Measurements from ENCODE around the gene OAS2.
"Not testable (repeated sequence)": the region's sequence is repeated elsewhere in the genome, so short reads cannot be mapped to it uniquely, and the experiment has no call there.

OAS2 gene

GRCh38 chr12:112985642-112986290 is 7.4 kb downstream of the OAS2 start:
- no peak for DNase-seq (ENCODE audit: low read depth)

DNA sequence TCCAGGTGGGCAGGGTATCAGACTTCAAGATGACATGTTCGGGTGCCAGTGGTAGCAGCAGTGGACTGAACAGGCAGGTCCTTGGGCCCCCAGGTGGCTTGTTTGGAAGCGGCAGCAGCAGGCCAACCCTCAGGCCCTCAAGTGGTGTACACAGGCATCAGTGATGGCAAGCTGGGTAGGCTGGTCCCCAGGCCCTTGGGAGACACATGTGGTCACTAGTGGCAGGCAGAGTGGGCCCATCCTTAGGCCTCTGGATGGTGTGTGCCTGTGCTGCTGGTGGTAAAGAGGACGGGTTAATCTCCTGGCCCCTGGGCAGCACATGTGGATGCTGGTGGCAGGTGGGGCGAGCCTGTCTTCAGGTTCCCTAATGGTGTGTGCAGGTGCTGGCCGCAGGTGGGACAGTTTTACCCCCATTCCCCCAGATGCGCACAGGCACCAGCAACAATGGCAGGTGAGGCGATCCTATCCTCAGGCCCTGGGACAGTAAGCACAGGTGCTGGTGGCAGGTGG is 8.0 kb downstream of the OAS2 start:
- no peak for DNase-seq (ENCODE audit: low read depth)

DNA sequence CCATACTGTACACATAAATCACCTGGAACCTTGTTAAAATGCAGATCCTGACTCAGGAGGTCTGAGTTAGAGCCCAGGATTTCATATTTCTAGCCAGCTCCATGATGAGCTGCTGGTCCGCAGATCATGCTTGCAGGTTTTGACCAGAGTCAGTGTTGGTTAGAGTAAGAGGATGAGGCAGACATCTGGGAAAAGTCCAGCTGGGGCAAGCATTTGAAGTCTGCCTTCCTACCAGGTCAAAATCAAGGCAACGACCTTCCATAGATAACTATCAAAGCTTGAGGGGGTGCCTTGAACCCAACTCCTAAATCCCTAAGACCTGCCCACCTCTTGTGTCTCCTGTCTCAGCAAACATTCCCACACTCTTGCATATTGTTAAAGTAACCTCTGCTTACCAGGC is 9.2 kb downstream of the OAS2 start:
- DNase-seq (ENCODE audit: low read depth), result no peak

- no peak for DNase-seq (ENCODE audit: low read depth)
These were observed 9.9 kb downstream of the OAS2 start for GRCh38 chr12:112988224-112988623.

DNA sequence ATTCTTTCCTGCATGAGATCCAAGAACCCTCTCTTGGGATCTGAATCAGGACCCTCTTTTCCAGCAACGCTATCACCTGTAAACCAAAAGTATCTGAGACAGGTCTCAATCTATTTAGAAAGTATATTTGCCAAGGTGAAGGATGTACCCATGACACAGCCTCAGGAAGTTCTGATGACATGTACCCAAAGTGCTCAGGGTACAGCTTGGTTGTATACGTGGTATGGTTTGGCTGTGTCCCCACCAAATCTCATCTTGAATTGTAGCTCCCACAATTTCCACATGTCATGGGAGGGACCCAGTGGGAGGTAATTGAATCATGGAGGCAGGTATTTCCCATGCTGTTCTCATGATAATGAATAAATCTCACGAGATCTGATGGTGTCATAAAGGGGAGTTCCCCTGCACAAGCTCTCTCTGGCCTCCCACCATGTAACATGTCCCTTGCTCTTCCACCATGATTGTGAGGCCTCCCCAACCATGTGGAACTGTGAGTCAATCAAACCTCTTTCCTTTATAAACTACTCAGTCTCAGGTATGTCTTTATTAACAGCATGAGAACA is 10.6 kb downstream of the OAS2 start:
- DNase-seq (ENCODE audit: low read depth), result not testable (repeated sequence)

DNA sequence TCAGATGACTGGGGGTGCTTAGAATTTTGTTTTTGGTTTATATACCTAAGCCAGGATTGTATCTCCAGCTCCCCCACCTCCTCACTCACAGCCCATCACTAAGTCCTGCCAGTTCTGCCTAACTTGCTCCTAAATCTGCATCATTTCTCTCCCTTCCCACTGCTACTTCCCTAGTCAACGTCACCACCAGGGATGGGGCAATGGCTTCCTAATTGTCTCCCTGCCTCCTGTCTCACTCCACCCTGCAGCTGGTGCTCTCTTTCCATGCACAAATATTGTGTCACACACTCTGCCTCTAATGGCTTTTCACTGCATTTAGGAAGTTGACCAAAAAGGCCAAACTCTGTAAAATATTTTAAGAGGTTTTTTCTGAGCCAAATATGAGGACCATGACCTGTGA is 11.5 kb downstream of the OAS2 start:
- DNase-seq (ENCODE audit: low read depth), result no peak

GRCh38 chr12:112992541-112993398 is 14.5 kb downstream of the OAS2 start:
- peak; percentile 17 for DNase-seq (ENCODE audit: low read depth)

DNA sequence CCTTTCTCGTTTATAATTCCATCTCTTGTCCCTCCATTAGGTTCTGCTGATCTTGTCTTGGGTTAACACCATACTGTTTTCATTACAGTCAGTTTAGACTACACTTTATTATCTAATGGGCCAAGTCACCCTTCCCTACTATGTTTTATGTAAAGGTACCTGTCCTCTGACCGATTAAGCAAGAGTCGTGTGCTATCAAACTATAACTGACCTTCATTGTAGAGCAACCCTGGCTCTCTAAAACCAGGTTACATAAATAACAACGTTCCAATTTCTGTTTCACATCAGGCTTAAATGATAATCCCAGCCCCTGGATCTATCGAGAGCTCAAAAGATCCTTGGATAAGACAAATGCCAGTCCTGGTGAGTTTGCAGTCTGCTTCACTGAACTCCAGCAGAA is 16.7 kb downstream of the OAS2 start:
- no peak for DNase-seq (ENCODE audit: low read depth)

DNA sequence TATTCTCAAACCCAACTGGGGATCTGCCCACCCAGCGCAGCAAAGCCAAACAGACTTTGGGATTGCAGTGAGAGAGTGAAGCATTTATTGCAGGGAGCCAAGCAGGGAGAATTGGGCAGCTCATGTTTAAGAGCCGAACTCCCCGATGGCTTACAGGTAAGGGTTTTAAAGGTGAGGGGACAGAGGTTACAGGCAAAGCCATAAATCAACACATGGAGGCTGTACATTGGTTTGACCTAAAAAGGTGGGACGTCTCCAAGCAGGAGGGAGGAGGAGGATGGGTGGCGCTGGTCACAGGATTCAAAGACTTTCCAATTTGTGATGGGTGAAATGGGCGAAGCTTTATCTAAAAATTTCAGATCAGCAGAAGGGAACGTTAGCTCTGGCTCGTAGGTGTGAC is 18.2 kb downstream of the OAS2 start:
- DNase-seq (ENCODE audit: low read depth), result no peak

DNA sequence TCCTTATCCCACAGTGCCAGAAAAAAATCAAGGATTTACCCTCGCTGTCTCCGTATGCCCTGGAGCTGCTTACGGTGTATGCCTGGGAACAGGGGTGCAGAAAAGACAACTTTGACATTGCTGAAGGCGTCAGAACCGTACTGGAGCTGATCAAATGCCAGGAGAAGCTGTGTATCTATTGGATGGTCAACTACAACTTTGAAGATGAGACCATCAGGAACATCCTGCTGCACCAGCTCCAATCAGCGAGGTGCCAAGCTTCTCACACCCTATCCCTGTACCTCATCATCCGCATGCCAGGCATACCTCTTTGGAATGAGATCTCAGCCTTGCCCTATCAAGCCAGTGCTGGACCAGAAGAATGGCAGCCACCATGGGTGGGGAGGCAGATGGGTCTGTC is 19.2 kb downstream of the OAS2 start:
- no peak for DNase-seq (ENCODE audit: low read depth)

DNA sequence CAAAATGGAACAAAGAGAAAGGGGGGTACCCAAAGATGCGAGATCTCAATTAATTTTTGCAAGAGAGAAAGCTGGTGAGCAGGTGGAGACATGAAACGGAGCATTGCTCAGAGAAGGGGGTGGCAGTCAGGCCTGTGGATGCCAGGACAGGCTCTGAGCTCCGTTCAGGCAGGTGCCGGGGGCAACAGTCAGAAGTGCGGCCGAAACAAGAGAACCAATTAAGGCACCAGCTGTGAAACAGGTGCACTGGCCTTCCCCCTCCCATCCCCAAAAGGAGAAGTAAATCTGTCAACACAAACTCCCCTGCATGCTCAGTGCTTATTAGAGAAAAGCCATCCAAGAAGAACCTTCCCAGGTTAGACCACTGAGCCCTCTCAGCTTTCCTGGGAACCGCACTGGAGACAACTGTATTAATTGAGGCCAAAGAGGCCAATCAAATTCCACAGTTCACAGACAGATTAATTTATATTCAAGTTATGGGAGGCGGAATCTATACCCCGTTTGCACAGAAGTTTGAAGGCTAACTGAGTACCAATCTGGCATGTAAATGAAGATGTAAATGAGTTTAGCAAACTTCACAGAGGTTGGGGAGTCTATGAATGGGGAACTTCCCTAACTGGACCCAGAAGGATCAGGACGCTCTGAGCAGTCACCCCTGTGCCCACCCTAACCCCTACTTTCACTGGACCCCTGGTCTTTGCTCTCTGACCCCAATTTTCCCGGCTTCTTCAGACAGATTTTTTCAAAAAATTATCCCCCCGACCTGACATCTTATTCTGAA is 20.9 kb downstream of the OAS2 start:
- no peak for DNase-seq (ENCODE audit: low read depth)

GRCh38 chr12:113000433-113000832 is 22.1 kb downstream of the OAS2 start:
- DNase-seq (ENCODE audit: low read depth), result no peak

- DNase-seq (ENCODE audit: low read depth), result no peak
These were observed 23.8 kb downstream of the OAS2 start for GRCh38 chr12:113002155-113002554.

- DNase-seq (ENCODE audit: low read depth), result no peak
These were observed 24.4 kb downstream of the OAS2 start for GRCh38 chr12:113002676-113003075.

DNA sequence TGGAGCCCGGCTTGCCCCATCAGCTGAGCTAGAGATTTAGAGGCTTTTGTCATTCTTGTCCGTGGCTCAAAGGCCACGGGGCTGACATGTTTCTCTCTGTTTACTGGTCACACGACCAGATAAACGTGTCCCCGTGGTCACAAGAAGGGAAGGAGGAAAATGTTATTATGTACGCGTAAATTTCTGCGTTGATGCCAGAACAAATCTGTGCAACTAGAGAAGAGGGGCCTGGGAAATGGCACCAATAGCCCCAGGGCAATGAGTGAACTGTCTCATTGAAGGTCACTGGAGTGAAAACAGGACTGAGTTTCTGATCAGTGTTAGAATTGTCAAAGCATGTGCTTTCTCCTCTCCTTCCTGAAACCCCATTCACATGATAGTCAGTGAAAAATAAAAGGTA is 25.3 kb downstream of the OAS2 start:
- no peak for DNase-seq (ENCODE audit: low read depth)

- no peak for DNase-seq (ENCODE audit: low read depth)
These were observed 27.4 kb downstream of the OAS2 start for GRCh38 chr12:113005762-113006161.

GRCh38 chr12:113006206-113006605 is 27.9 kb downstream of the OAS2 start:
- no peak for DNase-seq (ENCODE audit: low read depth)

DNA sequence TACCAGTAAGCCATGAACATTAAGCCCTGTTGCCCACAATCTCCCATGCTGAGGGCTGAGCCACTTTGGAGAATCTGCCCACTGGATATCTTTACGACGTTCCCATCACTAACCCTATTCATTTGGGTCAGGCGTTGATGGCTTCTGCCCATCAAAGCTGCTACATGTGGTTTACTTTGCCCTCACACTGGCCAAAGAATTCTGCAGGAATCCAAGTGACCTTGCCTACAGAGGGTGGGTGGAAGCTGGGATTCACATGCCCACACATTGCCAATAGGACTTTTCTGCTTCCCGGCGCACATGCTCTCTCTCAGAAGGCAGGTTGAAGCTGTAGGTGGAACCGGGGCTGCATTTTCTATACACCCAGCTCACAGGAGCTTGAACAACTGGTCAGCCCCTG is 28.3 kb downstream of the OAS2 start:
- DNase-seq (ENCODE audit: low read depth), result no peak

GRCh38 chr12:113007166-113007565 is 28.8 kb downstream of the OAS2 start:
- DNase-seq (ENCODE audit: low read depth), result no peak

DNA sequence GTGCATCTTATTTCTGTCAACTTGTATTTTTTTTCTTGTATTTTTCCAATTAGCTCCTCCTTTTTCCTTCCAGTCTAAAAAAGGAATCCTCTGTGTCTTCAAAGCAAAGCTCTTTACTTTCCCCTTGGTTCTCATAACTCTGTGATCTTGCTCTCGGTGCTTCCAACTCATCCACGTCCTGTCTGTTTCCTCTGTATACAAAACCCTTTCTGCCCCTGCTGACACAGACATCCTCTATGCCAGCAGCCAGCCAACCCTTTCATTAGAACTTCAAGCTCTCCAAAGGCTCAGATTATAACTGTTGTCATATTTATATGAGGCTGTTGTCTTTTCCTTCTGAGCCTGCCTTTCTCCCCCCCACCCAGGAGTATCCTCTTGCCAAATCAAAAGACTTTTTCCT is 32.4 kb downstream of the OAS2 start:
- DNase-seq (ENCODE audit: low read depth), result no peak

DNA sequence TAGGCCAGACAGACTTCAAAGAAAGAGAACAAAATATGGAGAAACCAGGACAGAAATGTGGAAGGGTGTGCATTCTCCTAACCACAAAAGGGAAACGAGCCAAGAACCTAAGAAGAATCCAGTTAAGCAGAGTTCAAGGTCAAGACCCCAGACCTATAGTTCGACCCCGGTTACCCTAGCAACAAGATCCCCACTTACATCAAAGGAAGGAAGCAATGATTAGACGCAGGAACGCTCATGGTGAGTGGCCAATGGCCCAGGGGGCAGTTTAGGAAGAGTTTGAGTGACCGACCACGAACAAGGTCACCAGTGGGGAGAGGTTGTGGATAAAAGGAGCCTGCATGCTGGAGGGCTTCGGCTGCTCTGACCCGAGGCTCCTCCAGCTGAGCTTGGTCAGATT is 36.2 kb downstream of the OAS2 start:
- DNase-seq (ENCODE audit: low read depth), result no peak

DNA sequence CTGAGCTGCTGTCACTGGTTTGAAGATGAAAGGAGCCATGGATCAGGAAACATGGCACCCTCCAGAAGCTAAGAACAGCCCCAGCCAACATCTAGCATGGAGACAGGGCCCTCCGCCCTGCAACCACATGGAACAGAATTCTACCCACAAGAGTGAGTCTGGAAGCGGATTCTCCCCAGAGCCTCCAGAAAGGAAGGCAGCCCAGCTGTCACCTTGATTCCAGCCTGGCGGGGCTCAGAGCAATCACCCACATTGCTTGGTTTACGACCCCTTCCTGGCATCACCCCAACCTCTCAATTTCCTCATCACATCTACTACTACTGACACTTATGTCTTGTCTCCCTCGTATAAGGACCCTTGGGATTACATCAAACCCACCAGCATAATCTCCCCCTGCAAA is 38.5 kb downstream of the OAS2 start:
- no peak for DNase-seq (ENCODE audit: low read depth)
